HepG2 (cell line): Measurements from ENCODE around the gene PLD3. TPM values are rescaled to one million over a fixed set of nuclear protein-coding genes. Genes with fewer than 3 reads are reported as not detected.

Source experiments
- AKAP8 ChIP-seq: sonication (generic); formaldehyde crosslinking; IDR thresholded peaks from 2 replicates; pipeline ENCODE4 v1.5.1; 2020; ENCODE audit warnings: mild to moderate bottlenecking, missing genetic modification reagents
- CBX5 ChIP-seq: sonication (generic); formaldehyde crosslinking; IDR thresholded peaks from 2 replicates; pipeline ENCODE4 v1.4.0; 2020; ENCODE audit warnings: missing genetic modification reagents, borderline replicate concordance
- FOSL2 ChIP-seq: sonication (generic); formaldehyde crosslinking; IDR thresholded peaks from 2 replicates; pipeline ENCODE4 v1.4.0; 2020; ENCODE audit warnings: missing genetic modification reagents
- FOXJ3 ChIP-seq: sonication (generic); formaldehyde crosslinking; IDR thresholded peaks from 2 replicates; pipeline ENCODE4 v1.4.0; 2020; ENCODE audit warnings: missing genetic modification reagents, mild to moderate bottlenecking, borderline replicate concordance
- GZF1 ChIP-seq: sonication (generic); formaldehyde crosslinking; IDR thresholded peaks from 2 replicates; pipeline ENCODE4 v1.5.1; 2020; ENCODE audit warnings: mild to moderate bottlenecking, missing genetic modification reagents
- HDAC6 ChIP-seq: fragments of 200-600 bp; sonication (generic); IDR thresholded peaks from 2 replicates; pipeline ENCODE4 v1.7.0; 2017; ENCODE audit warnings: mild to moderate bottlenecking, antibody characterized with exemption, low read length, low read depth
- HNRNPH1 ChIP-seq: fragments of 200-400 bp; formaldehyde crosslinking; optimal IDR thresholded peaks from 2 replicates; pipeline ENCODE3; 2017; ENCODE audit warnings: mild to moderate bottlenecking, low read depth, low read length
- HNRNPL ChIP-seq: fragments of 200-400 bp; formaldehyde crosslinking; IDR thresholded peaks from 2 replicates; pipeline ENCODE4 v1.6.1; 2017; ENCODE audit warnings: mild to moderate bottlenecking, low read depth, low read length
- HNRNPLL ChIP-seq: fragments of 200-400 bp; formaldehyde crosslinking; IDR thresholded peaks from 2 replicates; pipeline ENCODE4 v1.6.1; 2017; ENCODE audit warnings: mild to moderate bottlenecking, low read depth, low read length; ENCODE audit not compliant: poor library complexity, severe bottlenecking
- PCBP1 ChIP-seq: fragments of 200-400 bp; formaldehyde crosslinking; IDR thresholded peaks from 2 replicates; pipeline ENCODE4 v1.6.1; 2017; ENCODE audit warnings: mild to moderate bottlenecking, low read depth, low read length, borderline replicate concordance
- POLR2A ChIP-seq, 2 experiments: IDR thresholded peaks; 2 replicates each; pipeline ENCODE4 v1.6.1; 2011; ENCODE audit warnings: low read depth in 2 of 2, low read length in 2 of 2, mild to moderate bottlenecking in 1 of 2, moderate library complexity in 1 of 2; ENCODE audit not compliant: insufficient read depth in 1 of 2
- SAP130 ChIP-seq: IDR thresholded peaks from 2 replicates; pipeline ENCODE4 v1.6.1; 2016; ENCODE audit warnings: low read depth
- SIX1 ChIP-seq: sonication (generic); formaldehyde crosslinking; IDR thresholded peaks from 2 replicates; pipeline ENCODE4 v1.4.0; 2020; ENCODE audit warnings: missing genetic modification reagents, borderline replicate concordance
- SOX5 ChIP-seq: IDR thresholded peaks from 2 replicates; pipeline ENCODE4 v1.6.1; 2016; ENCODE audit warnings: borderline replicate concordance
- SRSF1 ChIP-seq: fragments of 200-400 bp; formaldehyde crosslinking; optimal IDR thresholded peaks from 2 replicates; pipeline ENCODE3; 2017; ENCODE audit warnings: mild to moderate bottlenecking, low read depth, low read length, moderate library complexity
- TBX2 ChIP-seq: sonication (generic); formaldehyde crosslinking; IDR thresholded peaks from 2 replicates; pipeline ENCODE4 v1.5.0; 2020; ENCODE audit warnings: missing genetic modification reagents, mild to moderate bottlenecking, borderline replicate concordance
- U2AF2 ChIP-seq: fragments of 200-400 bp; formaldehyde crosslinking; IDR thresholded peaks from 2 replicates; pipeline ENCODE4 v1.6.1; 2017; ENCODE audit warnings: low read depth, mild to moderate bottlenecking, low read length
- YEATS2 ChIP-seq: sonication (generic); formaldehyde crosslinking; IDR thresholded peaks from 2 replicates; pipeline ENCODE4 v1.4.0; 2020; ENCODE audit warnings: missing genetic modification reagents, borderline replicate concordance
- ZBTB43 ChIP-seq: sonication (generic); formaldehyde crosslinking; conservative IDR thresholded peaks from 2 replicates; pipeline ENCODE4 v1.4.0; 2020; ENCODE audit warnings: missing genetic modification reagents
- ZMYM2 ChIP-seq: sonication (generic); formaldehyde crosslinking; IDR thresholded peaks from 2 replicates; pipeline ENCODE4 v1.8.0; 2022; ENCODE audit warnings: mild to moderate bottlenecking, missing genetic modification reagents
- ZMYM3 ChIP-seq: sonication (generic); formaldehyde crosslinking; IDR thresholded peaks from 2 replicates; pipeline ENCODE4 v1.5.1; 2020; ENCODE audit warnings: mild to moderate bottlenecking, missing genetic modification reagents
- ZNF556 ChIP-seq: sonication (generic); formaldehyde crosslinking; IDR thresholded peaks from 2 replicates; pipeline ENCODE4 v1.4.0; 2020; ENCODE audit warnings: mild to moderate bottlenecking, missing genetic modification reagents, borderline replicate concordance
- ZNF557 ChIP-seq: sonication (generic); formaldehyde crosslinking; IDR thresholded peaks from 2 replicates; pipeline ENCODE4 v1.4.0; 2020; ENCODE audit warnings: missing genetic modification reagents
- ZNF709 ChIP-seq: sonication (generic); formaldehyde crosslinking; IDR thresholded peaks from 2 replicates; pipeline ENCODE4 v1.5.0; 2020; ENCODE audit warnings: mild to moderate bottlenecking, missing genetic modification reagents
- ZNF878 ChIP-seq: sonication (generic); formaldehyde crosslinking; IDR thresholded peaks from 2 replicates; pipeline ENCODE4 v1.8.1; 2023; ENCODE audit warnings: mild to moderate bottlenecking, missing genetic modification reagents, moderate library complexity
- ZNF883 ChIP-seq: sonication (generic); formaldehyde crosslinking; IDR thresholded peaks from 2 replicates; pipeline ENCODE4 v1.5.1; 2020; ENCODE audit warnings: mild to moderate bottlenecking, missing genetic modification reagents; ENCODE audit errors: not compliant biosample characterization
- ZSCAN20 ChIP-seq: sonication (generic); formaldehyde crosslinking; IDR thresholded peaks from 2 replicates; pipeline ENCODE4 v1.4.0; 2020; ENCODE audit warnings: missing genetic modification reagents, mild to moderate bottlenecking, borderline replicate concordance
- polyA plus RNA-seq, 8 experiments: library from polyadenylated mRNA; depleted of rRNA in 3 of 8; stranded (reverse) in 7 of 8; unstranded in 1 of 8; fragments of >200 nt; fragmentation: Illumina TruSeq in 4 of 8; extraction: Trizol in 4 of 8; gene quantifications; 2 replicates each; pipeline versions ENCODE4 v1.2.1 to v1.2.3, GENCODE V29; 2011 to 2016; ENCODE audit warnings: low read depth in 4 of 8, missing spikeins in 1 of 8, mixed read lengths in 1 of 8; ENCODE audit not compliant: insufficient read depth in 1 of 8
- total RNA-seq, 5 experiments: library from RNA; depleted of rRNA; stranded (reverse); fragments of >200 nt; fragmentation: Illumina TruSeq; extraction: Trizol; gene quantifications; 2 replicates each; pipeline ENCODE4 v1.2.3, GENCODE V29; 2016; ENCODE audit warnings: low read depth in 1 of 5
- TF ChIP-seq, protein P1 (sequence below): IDR thresholded peaks from 2 replicates; pipeline ENCODE4 v1.6.1; 2016; ENCODE audit warnings: missing genetic modification reagents, missing compliant biosample characterization
- TF ChIP-seq, protein P2 (sequence below): sonication (generic); formaldehyde crosslinking; IDR thresholded peaks from 2 replicates; pipeline ENCODE4 v1.4.0; 2020; ENCODE audit warnings: missing genetic modification reagents

PLD3 gene
- total and polyA plus RNA-seq, 2 of the 13 experiments (the other 11 are each of a cell fraction or from before 2014, with no cell fraction given) = 45.7 to 164 TPM

DNA sequence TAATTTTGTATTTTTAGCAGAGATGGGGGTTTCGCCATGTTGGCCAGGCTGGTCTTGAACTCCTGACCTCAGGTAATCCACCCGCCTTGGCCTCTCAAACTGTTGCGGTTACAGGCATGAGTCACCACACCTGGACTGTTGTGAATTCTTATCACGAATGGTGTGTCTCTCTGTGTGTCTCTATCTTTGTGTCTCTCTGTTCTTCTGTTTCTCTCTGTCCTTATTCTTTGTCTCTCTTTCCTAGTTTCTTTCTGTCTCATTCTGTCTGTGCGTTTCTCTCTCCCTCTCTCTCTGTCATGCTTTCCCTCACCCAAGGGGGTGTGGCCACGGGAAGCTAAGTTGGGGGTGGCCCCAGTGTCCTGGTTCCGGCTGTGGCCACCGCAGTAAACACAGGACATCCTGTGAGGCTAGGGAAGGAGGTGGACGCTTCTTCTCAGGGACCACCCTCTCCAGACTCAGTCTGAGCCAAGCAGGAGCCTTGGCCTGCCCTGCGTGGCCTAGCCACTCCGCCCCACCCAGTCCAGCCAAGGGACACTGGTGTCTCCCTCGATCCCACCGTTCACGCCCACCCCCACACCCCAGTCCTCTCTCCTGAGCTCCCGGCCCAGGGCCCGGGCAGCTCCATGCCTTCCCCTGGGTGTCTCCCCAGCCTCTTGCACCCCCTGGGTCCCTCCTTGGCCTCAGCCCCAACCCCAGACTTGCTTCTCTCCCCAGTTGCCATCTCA is 68.6 kb downstream of the PLD3 start (continued):
- peak; percentile 75 for TF ChIP-seq ZMYM3 (CRISPR knock-in tag)
- no peak for TF ChIP-seq U2AF2
- peak; percentile 93 for TF ChIP-seq FOSL2
- TF ChIP-seq PCBP1 = peak; percentile 52; the same call in 1 of the 2 replicates
- TF ChIP-seq SAP130 = peak; percentile 63
- TF ChIP-seq ZNF709 (CRISPR knock-in tag) = no peak
- no peak for TF ChIP-seq ZNF556 (CRISPR knock-in tag)
- TF ChIP-seq FOXJ3 (CRISPR knock-in tag) = 0 out of 2 replicates have a peak, but pooled peaks have one; percentile 24
- no peak for TF ChIP-seq GZF1
- no peak for TF ChIP-seq HNRNPLL
- no peak for TF ChIP-seq HNRNPL
- TF ChIP-seq, protein P1, sequence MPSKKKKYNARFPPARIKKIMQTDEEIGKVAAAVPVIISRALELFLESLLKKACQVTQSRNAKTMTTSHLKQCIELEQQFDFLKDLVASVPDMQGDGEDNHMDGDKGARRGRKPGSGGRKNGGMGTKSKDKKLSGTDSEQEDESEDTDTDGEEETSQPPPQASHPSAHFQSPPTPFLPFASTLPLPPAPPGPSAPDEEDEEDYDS (CRISPR knock-in tag) = peak; percentile 49; the same call in 1 of the 2 replicates
- TF ChIP-seq HDAC6 = no peak
- TF ChIP-seq, protein P2, sequence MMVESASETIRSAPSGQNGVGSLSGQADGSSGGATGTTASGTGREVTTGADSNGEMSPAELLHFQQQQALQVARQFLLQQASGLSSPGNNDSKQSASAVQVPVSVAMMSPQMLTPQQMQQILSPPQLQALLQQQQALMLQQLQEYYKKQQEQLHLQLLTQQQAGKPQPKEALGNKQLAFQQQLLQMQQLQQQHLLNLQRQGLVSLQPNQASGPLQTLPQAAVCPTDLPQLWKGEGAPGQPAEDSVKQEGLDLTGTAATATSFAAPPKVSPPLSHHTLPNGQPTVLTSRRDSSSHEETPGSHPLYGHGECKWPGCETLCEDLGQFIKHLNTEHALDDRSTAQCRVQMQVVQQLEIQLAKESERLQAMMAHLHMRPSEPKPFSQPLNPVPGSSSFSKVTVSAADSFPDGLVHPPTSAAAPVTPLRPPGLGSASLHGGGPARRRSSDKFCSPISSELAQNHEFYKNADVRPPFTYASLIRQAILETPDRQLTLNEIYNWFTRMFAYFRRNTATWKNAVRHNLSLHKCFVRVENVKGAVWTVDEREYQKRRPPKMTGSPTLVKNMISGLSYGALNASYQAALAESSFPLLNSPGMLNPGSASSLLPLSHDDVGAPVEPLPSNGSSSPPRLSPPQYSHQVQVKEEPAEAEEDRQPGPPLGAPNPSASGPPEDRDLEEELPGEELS (CRISPR knock-in tag) = peak; percentile 19; the same call in 1 of the 2 replicates
- TF ChIP-seq SOX5 (CRISPR knock-in tag) = peak; percentile 67; the same call in 1 of the 2 replicates
- TF ChIP-seq YEATS2 (CRISPR knock-in tag) = peak; percentile 44; the same call in 1 of the 2 replicates
- TF ChIP-seq ZNF557 (CRISPR knock-in tag) = no peak
- TF ChIP-seq POLR2A (IDR thresholded peaks at IDR 0.05; ENCODE audit: insufficient read depth in 1 of 2, low read depth in 2 of 2, low read length in 2 of 2) = peak; percentile 31 to 68; a peak in 2 of 4 replicates
- TF ChIP-seq AKAP8 (CRISPR knock-in tag) = no peak
- no peak for TF ChIP-seq HNRNPH1
- TF ChIP-seq ZNF883 (CRISPR knock-in tag) = no peak
- TF ChIP-seq ZMYM2 (CRISPR knock-in tag) = peak; percentile 77
- TF ChIP-seq TBX2 (CRISPR knock-in tag) = peak; percentile 29; the same call in 1 of the 2 replicates
- no peak for TF ChIP-seq SRSF1
- TF ChIP-seq ZNF878 = no peak
- TF ChIP-seq ZBTB43 = no peak
- no peak for TF ChIP-seq SIX1 (CRISPR knock-in tag)
- TF ChIP-seq ZSCAN20 = no peak
- peak; percentile 31; the same call in 1 of the 2 replicates for TF ChIP-seq CBX5 (CRISPR knock-in tag)
